ENCODE measurements around the gene LMX1A. TPM values are rescaled to one million over a fixed set of nuclear protein-coding genes. Genes with fewer than 3 reads are reported as not detected.

Gene LMX1A
- total RNA-seq, 1 experiment from 2014 or later: not detected

DNA sequence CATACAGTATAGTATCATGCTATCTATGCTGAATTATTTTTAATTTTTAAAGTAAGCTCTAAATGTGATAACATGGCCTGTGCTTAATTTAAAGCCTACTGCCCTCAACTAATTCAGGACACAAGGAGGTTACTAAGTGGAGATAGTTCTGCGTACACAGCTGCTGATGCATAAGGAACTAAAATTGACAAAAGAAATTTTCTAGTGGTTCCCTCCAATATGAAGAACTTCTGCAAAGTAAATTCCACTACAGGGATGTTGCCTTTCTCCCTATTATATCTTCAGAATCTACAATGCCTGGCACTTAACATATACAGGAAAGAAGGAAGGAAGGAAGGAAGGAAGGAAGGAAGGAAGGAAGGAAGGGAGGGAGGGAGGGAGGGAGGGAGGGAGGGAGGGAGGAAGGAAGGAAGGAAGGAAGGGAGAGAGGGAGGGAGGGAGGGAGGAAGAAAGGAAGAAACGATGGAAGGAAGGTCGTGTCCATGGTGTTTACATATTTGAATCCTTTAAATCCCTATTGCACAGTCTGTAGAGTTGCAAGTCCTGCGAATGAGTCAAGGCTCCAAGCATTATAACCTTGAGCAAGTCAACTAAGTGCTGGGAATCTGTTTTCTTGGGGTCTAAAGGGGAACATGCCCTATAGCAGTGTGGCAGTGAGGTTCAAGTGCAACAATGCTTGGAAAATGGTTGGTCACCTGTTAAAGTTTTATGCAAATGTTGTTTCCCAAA lies 171.2 kb downstream of the LMX1A start:
- Mint-ChIP-seq H3K4me1 (no peaks in the 10 kb centered on the region), H3K27me3 (ENCODE audit: low read depth) (peaks cover 6% of the 10 kb centered on the region), H3K9me3 (peaks cover 34% of the 10 kb centered on the region), H3K27ac (no peak overlapping the region), H3K4me3 (no peak overlapping the region), H3K36me3 (peaks cover 24% of the 10 kb centered on the region)
- ChIA-PET CTCF (no interaction called here), POLR2A (no interaction called here)
- DNase-seq (ENCODE audit: low spot score) (no peak), ATAC-seq (no peak)
- TF ChIP-seq TEAD4 (CRISPR knock-in tag; IDR thresholded peaks at IDR 0.05) (no peak), GRHL2 (CRISPR knock-in tag; IDR thresholded peaks at IDR 0.05; ENCODE audit: insufficient replicate concordance, severe bottlenecking) (no peak), ZNF138 (CRISPR knock-in tag; conservative IDR thresholded peaks at IDR 0.05) (no peak), SMAD3 (CRISPR knock-in tag; IDR thresholded peaks at IDR 0.05; ENCODE audit: borderline replicate concordance) (no peak), ZNF219 (CRISPR knock-in tag; IDR thresholded peaks at IDR 0.05; ENCODE audit: borderline replicate concordance) (no peak), CREM (CRISPR knock-in tag; IDR thresholded peaks at IDR 0.05) (no peak), NFATC4 (CRISPR knock-in tag; IDR thresholded peaks at IDR 0.05) (no peak)
- TF ChIP-seq, protein P1, sequence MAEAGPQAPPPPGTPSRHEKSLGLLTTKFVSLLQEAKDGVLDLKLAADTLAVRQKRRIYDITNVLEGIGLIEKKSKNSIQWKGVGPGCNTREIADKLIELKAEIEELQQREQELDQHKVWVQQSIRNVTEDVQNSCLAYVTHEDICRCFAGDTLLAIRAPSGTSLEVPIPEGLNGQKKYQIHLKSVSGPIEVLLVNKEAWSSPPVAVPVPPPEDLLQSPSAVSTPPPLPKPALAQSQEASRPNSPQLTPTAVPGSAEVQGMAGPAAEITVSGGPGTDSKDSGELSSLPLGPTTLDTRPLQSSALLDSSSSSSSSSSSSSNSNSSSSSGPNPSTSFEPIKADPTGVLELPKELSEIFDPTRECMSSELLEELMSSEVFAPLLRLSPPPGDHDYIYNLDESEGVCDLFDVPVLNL (CRISPR knock-in tag; IDR thresholded peaks at IDR 0.05; ENCODE audit: borderline replicate concordance, low read depth): no peak
- TF ChIP-seq, protein P2, sequence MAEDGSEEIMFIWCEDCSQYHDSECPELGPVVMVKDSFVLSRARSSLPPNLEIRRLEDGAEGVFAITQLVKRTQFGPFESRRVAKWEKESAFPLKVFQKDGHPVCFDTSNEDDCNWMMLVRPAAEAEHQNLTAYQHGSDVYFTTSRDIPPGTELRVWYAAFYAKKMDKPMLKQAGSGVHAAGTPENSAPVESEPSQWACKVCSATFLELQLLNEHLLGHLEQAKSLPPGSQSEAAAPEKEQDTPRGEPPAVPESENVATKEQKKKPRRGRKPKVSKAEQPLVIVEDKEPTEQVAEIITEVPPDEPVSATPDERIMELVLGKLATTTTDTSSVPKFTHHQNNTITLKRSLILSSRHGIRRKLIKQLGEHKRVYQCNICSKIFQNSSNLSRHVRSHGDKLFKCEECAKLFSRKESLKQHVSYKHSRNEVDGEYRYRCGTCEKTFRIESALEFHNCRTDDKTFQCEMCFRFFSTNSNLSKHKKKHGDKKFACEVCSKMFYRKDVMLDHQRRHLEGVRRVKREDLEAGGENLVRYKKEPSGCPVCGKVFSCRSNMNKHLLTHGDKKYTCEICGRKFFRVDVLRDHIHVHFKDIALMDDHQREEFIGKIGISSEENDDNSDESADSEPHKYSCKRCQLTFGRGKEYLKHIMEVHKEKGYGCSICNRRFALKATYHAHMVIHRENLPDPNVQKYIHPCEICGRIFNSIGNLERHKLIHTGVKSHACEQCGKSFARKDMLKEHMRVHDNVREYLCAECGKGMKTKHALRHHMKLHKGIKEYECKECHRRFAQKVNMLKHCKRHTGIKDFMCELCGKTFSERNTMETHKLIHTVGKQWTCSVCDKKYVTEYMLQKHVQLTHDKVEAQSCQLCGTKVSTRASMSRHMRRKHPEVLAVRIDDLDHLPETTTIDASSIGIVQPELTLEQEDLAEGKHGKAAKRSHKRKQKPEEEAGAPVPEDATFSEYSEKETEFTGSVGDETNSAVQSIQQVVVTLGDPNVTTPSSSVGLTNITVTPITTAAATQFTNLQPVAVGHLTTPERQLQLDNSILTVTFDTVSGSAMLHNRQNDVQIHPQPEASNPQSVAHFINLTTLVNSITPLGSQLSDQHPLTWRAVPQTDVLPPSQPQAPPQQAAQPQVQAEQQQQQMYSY (CRISPR knock-in tag; IDR thresholded peaks at IDR 0.05): no peak
- TF ChIP-seq, protein P3, sequence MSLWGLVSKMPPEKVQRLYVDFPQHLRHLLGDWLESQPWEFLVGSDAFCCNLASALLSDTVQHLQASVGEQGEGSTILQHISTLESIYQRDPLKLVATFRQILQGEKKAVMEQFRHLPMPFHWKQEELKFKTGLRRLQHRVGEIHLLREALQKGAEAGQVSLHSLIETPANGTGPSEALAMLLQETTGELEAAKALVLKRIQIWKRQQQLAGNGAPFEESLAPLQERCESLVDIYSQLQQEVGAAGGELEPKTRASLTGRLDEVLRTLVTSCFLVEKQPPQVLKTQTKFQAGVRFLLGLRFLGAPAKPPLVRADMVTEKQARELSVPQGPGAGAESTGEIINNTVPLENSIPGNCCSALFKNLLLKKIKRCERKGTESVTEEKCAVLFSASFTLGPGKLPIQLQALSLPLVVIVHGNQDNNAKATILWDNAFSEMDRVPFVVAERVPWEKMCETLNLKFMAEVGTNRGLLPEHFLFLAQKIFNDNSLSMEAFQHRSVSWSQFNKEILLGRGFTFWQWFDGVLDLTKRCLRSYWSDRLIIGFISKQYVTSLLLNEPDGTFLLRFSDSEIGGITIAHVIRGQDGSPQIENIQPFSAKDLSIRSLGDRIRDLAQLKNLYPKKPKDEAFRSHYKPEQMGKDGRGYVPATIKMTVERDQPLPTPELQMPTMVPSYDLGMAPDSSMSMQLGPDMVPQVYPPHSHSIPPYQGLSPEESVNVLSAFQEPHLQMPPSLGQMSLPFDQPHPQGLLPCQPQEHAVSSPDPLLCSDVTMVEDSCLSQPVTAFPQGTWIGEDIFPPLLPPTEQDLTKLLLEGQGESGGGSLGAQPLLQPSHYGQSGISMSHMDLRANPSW (CRISPR knock-in tag; conservative IDR thresholded peaks at IDR 0.05; ENCODE audit: low read depth): no peak
- TF ChIP-seq, protein P4, sequence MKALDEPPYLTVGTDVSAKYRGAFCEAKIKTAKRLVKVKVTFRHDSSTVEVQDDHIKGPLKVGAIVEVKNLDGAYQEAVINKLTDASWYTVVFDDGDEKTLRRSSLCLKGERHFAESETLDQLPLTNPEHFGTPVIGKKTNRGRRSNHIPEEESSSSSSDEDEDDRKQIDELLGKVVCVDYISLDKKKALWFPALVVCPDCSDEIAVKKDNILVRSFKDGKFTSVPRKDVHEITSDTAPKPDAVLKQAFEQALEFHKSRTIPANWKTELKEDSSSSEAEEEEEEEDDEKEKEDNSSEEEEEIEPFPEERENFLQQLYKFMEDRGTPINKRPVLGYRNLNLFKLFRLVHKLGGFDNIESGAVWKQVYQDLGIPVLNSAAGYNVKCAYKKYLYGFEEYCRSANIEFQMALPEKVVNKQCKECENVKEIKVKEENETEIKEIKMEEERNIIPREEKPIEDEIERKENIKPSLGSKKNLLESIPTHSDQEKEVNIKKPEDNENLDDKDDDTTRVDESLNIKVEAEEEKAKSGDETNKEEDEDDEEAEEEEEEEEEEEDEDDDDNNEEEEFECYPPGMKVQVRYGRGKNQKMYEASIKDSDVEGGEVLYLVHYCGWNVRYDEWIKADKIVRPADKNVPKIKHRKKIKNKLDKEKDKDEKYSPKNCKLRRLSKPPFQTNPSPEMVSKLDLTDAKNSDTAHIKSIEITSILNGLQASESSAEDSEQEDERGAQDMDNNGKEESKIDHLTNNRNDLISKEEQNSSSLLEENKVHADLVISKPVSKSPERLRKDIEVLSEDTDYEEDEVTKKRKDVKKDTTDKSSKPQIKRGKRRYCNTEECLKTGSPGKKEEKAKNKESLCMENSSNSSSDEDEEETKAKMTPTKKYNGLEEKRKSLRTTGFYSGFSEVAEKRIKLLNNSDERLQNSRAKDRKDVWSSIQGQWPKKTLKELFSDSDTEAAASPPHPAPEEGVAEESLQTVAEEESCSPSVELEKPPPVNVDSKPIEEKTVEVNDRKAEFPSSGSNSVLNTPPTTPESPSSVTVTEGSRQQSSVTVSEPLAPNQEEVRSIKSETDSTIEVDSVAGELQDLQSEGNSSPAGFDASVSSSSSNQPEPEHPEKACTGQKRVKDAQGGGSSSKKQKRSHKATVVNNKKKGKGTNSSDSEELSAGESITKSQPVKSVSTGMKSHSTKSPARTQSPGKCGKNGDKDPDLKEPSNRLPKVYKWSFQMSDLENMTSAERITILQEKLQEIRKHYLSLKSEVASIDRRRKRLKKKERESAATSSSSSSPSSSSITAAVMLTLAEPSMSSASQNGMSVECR (CRISPR knock-in tag; IDR thresholded peaks at IDR 0.05; ENCODE audit: borderline replicate concordance): no peak
- TF ChIP-seq, protein P5, sequence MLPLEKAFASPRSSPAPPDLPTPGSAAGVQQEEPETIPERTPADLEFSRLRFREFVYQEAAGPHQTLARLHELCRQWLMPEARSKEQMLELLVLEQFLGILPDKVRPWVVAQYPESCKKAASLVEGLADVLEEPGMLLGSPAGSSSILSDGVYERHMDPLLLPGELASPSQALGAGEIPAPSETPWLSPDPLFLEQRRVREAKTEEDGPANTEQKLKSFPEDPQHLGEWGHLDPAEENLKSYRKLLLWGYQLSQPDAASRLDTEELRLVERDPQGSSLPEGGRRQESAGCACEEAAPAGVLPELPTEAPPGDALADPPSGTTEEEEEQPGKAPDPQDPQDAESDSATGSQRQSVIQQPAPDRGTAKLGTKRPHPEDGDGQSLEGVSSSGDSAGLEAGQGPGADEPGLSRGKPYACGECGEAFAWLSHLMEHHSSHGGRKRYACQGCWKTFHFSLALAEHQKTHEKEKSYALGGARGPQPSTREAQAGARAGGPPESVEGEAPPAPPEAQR (CRISPR knock-in tag; IDR thresholded peaks at IDR 0.05): no peak

Measured in WTC11 (cell line).